ENCODE measurements around the gene PTGES3. TPM values are rescaled to one million over a fixed set of nuclear protein-coding genes. Genes with fewer than 3 reads are reported as not detected.

PTGES3 gene
- total RNA-seq, 1 experiment from 2014 or later, result 394 TPM

DNA sequence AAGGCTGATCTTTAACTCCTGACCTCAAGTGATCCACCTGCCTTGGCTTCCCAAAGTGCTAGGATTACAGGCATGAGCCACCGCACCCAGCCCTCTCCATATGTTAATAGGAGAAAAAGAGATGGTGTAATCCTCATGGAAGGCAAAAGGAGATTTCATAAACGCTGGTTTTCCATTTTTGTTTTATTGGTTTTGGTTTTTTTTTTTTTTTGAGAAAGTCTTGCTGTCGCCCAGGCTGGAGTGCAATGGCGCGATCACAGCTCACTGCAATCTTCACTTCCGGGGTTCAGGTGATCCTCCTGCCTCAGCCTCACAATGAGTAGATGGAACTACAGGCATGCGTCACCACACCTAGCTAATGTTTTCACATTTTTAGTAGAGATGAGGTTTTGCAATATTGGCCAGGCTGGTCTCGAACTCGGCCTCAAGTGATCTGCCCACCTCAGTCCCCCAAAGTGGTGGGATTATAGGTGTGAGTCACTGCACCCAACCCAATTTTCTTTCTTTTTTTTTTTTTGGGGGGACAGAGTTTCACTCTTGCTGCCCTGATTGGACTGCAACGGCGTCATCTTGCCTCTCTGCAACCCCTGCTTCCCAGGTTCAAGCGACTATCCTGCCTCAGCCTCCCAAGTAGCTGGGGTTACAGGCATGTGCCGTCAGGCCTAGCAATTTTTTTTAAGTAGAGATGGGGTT is 8.1 kb downstream of the PTGES3 start:
- ChIA-PET CTCF (interaction anchor here (0.6 kb wide), 1 partner anchor 13 kb away, joined by 3 read pairs; no protein-coding TSS in a partner anchor), POLR2A (interaction anchor here (0.6 to 0.7 kb wide), 2 partner anchors 10 to 364 kb away, joined by 4 to 5 read pairs; partner anchors contain the start of gene CNPY2)
- Mint-ChIP-seq H3K4me1 (peaks cover 44% of the 10 kb centered on the region), H3K4me3 (no peak overlapping the region), H3K36me3 (peaks cover 39% of the 10 kb centered on the region), H3K27me3 (ENCODE audit: low read depth) (no peaks in the 10 kb centered on the region), H3K27ac (peak overlapping the region; percentile 58; the same call in 1 of the 2 replicates), H3K9me3 (no peaks in the 10 kb centered on the region)
- no peak for ATAC-seq
- TF ChIP-seq, protein P1, sequence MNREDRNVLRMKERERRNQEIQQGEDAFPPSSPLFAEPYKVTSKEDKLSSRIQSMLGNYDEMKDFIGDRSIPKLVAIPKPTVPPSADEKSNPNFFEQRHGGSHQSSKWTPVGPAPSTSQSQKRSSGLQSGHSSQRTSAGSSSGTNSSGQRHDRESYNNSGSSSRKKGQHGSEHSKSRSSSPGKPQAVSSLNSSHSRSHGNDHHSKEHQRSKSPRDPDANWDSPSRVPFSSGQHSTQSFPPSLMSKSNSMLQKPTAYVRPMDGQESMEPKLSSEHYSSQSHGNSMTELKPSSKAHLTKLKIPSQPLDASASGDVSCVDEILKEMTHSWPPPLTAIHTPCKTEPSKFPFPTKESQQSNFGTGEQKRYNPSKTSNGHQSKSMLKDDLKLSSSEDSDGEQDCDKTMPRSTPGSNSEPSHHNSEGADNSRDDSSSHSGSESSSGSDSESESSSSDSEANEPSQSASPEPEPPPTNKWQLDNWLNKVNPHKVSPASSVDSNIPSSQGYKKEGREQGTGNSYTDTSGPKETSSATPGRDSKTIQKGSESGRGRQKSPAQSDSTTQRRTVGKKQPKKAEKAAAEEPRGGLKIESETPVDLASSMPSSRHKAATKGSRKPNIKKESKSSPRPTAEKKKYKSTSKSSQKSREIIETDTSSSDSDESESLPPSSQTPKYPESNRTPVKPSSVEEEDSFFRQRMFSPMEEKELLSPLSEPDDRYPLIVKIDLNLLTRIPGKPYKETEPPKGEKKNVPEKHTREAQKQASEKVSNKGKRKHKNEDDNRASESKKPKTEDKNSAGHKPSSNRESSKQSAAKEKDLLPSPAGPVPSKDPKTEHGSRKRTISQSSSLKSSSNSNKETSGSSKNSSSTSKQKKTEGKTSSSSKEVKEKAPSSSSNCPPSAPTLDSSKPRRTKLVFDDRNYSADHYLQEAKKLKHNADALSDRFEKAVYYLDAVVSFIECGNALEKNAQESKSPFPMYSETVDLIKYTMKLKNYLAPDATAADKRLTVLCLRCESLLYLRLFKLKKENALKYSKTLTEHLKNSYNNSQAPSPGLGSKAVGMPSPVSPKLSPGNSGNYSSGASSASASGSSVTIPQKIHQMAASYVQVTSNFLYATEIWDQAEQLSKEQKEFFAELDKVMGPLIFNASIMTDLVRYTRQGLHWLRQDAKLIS (CRISPR knock-in tag; IDR thresholded peaks at IDR 0.05; ENCODE audit: borderline replicate concordance), result no peak
- no peak for TF ChIP-seq ZNF423 (CRISPR knock-in tag; IDR thresholded peaks at IDR 0.05)
- TF ChIP-seq HMGA2 (CRISPR knock-in tag; IDR thresholded peaks at IDR 0.05), result no peak
- TF ChIP-seq ZNF416 (CRISPR knock-in tag; IDR thresholded peaks at IDR 0.05), result no peak
- no peak for TF ChIP-seq ARID4B (CRISPR knock-in tag; IDR thresholded peaks at IDR 0.05; ENCODE audit: borderline replicate concordance)
- no peak for TF ChIP-seq USF2 (CRISPR knock-in tag; IDR thresholded peaks at IDR 0.05)
- no peak for TF ChIP-seq ZNF396 (CRISPR knock-in tag; IDR thresholded peaks at IDR 0.05; ENCODE audit: borderline replicate concordance)
- TF ChIP-seq NR2C2 (CRISPR knock-in tag; IDR thresholded peaks at IDR 0.05), result no peak
- TF ChIP-seq HMGXB4 (CRISPR knock-in tag; IDR thresholded peaks at IDR 0.05), result no peak
- TF ChIP-seq, protein P2, sequence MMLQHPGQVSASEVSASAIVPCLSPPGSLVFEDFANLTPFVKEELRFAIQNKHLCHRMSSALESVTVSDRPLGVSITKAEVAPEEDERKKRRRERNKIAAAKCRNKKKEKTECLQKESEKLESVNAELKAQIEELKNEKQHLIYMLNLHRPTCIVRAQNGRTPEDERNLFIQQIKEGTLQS (CRISPR knock-in tag; conservative IDR thresholded peaks at IDR 0.05), result no peak
- TF ChIP-seq ERG (CRISPR knock-in tag; IDR thresholded peaks at IDR 0.05), result no peak
- TF ChIP-seq SMAD3 (CRISPR knock-in tag; IDR thresholded peaks at IDR 0.05; ENCODE audit: borderline replicate concordance), result no peak
- TF ChIP-seq MXD4 (CRISPR knock-in tag; IDR thresholded peaks at IDR 0.05; ENCODE audit: borderline replicate concordance), result no peak
- no peak for TF ChIP-seq ZNF317 (CRISPR knock-in tag; IDR thresholded peaks at IDR 0.05; ENCODE audit: borderline replicate concordance, low read depth)
- no peak for TF ChIP-seq FOXK1 (CRISPR knock-in tag; IDR thresholded peaks at IDR 0.05)
- peak; percentile 5 for DNase-seq (ENCODE audit: low spot score)
